Umbilical cord (tissue), 2 donors: Measurements from ENCODE around the gene CHCHD6. TPM values are rescaled to one million over a fixed set of nuclear protein-coding genes. Genes with fewer than 3 reads are reported as not detected.
A peak's percentile ranks its signal among the peaks of the same experiment; 100 is the strongest.

ENCODE experiments used
- DNase-seq: peaks from one replicate; pipeline ENCODE4 v3.0.0-alpha.2; 2015; ENCODE audit warnings: low spot score
- total RNA-seq: library from RNA; depleted of rRNA; stranded (reverse); fragments of >200 nt; gene quantifications from one replicate; pipeline ENCODE4 v1.2.3, GENCODE V29; 2014; ENCODE audit warnings: low replicate concordance; ENCODE audit not compliant: insufficient read depth

The CHCHD6 gene
- total RNA-seq, 1 donor from 2014 or later: 11.8 TPM

- no peak for DNase-seq
These were observed 286.1 kb downstream of the CHCHD6 start for GRCh38 chr3:126990024-126990700.

DNA sequence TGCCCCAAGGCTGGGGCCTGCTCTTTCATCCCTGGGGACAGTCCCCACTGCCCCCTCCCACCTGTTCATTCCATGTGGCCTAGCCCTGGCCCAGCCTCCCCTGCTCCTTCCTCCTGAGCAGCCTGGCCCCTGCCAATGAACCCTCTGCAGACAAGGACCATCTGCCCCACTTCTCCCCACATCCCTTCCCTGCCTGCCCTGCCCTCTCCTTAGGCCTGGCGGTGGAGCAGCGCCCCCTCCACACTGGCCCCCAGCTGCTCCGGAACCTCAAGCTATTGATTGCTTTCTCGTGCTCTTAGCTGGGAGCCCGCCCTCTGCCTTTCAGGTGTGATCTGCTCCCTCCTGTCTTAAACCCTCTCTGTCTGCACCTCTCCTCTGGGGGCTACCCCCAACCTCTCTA lies 286.9 kb downstream of the CHCHD6 start:
- DNase-seq: no peak

DNA sequence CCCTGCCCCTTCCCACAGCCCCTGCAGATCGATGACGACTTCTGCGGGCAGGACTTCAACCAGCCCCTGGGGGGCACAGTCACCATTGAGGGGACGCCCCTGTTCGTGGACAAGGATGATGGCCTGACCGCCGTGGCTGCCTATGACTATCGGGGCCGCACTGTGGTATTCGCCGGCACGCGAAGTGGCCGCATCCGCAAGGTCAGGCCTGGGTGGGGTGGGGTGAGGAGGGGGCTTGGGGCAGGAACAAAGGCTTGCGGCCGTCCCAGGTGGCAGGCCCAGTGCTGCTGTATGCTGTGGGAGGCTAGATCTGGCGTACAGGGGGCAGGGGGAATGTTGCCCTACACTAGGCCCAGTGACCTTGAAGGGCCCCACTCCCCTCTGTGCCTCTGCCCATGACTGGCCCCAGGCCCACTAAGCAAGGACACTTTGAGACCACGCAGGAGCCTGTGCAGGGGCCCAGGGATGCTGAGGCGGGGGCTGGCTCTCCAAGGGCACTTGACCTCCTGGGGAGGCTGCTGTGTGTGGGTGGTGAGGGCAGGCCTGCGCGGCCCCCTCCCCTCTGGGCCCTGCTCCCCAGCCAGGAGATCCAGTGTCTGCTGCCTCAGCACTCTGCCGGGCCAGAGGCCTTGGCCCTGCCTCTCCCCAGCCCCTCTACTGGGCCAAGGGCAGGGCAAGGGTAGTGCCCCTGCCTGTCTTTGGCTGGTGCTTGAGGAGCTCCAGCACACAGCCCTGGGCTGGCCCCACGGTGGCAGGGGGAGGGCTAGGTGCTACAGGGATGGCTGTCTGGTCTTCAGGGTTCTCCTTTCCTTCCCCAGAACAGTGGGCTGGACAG lies 287.5 kb downstream of the CHCHD6 start:
- no peak for DNase-seq

GRCh38 chr3:126992216-126992615 lies 288.2 kb downstream of the CHCHD6 start:
- DNase-seq: no peak

DNA sequence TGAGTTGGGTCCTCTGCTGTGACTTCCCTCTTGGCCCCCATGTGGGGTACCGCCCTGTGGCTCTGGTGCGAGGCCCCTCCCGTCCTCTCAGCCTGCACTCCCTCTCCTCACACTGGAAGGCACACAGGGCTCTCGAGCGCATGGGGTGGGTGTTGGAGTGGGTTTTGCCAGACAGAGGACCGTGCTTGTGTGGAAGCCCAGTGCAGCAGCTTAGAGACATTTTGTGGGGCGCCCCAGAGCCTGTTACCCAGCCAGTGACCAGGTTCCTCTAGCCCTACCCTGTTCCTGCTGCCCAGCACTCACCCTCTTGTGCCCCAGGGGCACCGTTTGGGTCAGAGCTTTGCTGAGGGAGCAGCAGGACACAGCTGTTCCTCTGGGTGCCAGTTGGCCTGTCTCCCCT lies 288.7 kb downstream of the CHCHD6 start:
- DNase-seq: no peak

DNA sequence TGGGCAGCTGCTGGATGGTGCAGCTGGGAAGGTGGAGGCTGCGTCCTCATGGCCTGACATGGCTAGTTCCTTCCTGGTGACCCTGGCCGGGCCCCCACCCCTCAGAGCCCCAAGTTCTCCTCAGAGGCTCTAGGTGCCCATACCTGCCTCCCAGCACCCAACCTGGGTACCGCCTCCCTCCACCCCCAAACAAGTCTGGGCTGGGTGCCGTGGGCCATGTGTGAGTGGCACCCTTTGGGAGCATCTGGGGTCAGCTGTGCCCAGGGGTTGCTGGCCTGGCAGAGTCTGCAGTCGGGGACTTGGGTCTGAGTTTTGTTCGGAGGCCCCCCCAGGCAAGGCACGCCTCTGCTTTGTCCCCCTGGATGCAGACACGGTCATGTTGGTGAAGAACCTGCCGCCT lies 289.4 kb downstream of the CHCHD6 start:
- DNase-seq: no peak

DNA sequence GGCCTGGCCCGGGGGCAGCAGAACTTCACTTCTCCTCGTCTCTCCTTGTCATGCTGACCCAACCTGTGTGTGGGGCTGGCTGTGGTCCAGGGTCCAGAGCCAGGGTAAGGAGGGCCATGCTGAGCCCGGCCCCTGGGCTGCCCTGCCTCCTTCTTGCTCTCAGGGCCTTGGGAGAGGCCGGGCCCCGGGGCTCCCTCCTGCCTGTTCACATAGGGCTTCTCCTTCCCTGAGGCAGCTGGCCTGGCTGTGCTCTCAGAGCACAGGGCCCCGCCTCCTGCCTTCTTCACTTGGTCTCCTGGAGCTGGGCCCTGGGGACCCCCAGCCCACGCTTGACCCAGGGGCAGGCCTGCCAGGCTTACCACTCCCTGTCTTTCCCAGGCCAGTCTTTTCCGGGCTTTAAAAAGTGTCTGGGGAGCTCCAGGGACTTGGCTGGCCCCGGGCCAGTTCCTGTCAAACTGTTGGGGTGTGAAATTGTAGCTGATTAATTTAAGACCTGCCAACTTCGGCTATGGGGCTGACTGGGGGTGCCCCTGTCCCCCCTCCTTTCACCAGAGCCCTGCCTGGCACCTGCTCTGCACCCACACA lies 290.7 kb downstream of the CHCHD6 start:
- DNase-seq: no peak

- DNase-seq: peak; percentile 42
These were observed 291.3 kb downstream of the CHCHD6 start for GRCh38 chr3:126995254-126995780.

GRCh38 chr3:126995926-126996512 lies 292.0 kb downstream of the CHCHD6 start:
- DNase-seq: no peak

GRCh38 chr3:126996905-126997304 lies 292.9 kb downstream of the CHCHD6 start:
- DNase-seq: no peak

DNA sequence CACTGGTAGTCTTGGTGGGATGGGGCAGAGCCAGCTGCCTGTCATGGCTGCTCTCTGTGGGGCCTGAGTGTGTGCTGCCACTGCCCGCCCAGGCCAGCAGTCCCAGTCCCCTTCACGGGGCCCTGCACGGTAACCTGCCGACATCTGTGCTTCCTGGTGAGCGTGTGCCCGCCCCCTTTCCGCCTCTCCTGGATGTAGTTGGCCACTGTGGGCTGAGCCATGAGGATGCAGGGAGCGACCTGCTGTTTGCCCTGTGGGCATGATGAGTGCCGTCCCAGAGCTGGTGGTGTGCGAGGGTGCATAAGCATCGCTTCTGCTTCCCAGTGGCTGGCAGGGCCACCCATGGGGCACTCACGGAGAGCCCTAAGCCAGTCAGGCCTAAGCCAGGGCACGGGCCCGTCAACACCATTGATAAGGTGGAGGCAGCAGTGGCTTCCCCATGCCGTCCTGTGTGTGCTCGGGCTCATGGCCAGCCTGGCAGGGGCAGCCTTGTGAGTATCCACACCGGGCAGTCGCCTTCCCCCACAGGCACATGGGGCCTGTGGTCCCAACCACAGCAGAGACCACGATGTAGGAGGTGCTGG lies 293.5 kb downstream of the CHCHD6 start:
- no peak for DNase-seq

DNA sequence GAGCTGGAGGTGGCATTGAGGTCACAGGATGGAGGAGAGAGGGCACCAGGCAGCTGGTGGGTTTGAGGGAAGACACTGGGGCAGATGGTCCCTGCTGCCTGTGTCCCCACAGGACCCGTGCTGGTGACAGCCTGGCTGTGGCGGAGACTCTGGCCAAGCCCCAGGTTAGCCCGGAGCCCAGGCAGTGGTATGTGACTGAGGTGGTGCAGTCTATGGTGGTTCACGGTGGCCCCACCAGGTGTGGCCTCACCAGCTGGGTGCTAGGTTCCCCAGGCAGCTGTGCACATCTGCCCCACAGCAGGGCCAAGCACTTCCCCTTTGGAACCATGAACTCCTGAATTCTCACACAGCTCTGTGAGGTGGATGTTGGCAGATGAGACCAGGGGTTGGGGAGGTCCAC lies 294.3 kb downstream of the CHCHD6 start:
- no peak for DNase-seq

DNA sequence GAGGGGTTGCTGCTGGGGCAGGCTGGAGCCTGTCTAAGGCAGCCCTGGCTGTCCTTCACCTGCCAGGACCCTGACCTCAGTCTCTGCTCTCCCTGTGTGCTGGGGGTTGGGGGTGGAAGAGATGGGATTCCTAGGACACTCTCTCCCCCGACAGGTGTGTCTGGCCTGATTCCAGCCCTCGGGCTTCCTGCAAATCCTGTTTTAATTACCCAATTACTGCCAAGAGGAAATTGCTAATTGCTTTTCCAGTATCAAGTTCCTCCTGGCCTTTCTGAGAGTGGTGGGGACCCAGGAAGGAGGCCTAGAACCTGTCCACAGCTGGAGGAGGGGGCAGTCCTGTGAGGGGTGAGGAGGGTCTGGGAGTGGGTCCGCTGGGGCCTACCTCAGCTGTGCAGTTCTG lies 294.7 kb downstream of the CHCHD6 start:
- no peak for DNase-seq

- DNase-seq: no peak
These were observed 295.3 kb downstream of the CHCHD6 start for GRCh38 chr3:126999383-126999782.

- DNase-seq: no peak
These were observed 296.1 kb downstream of the CHCHD6 start for GRCh38 chr3:127000119-127000518.

GRCh38 chr3:127000761-127001160 lies 296.7 kb downstream of the CHCHD6 start:
- DNase-seq: no peak

GRCh38 chr3:127001486-127002194 lies 297.6 kb downstream of the CHCHD6 start:
- no peak for DNase-seq

DNA sequence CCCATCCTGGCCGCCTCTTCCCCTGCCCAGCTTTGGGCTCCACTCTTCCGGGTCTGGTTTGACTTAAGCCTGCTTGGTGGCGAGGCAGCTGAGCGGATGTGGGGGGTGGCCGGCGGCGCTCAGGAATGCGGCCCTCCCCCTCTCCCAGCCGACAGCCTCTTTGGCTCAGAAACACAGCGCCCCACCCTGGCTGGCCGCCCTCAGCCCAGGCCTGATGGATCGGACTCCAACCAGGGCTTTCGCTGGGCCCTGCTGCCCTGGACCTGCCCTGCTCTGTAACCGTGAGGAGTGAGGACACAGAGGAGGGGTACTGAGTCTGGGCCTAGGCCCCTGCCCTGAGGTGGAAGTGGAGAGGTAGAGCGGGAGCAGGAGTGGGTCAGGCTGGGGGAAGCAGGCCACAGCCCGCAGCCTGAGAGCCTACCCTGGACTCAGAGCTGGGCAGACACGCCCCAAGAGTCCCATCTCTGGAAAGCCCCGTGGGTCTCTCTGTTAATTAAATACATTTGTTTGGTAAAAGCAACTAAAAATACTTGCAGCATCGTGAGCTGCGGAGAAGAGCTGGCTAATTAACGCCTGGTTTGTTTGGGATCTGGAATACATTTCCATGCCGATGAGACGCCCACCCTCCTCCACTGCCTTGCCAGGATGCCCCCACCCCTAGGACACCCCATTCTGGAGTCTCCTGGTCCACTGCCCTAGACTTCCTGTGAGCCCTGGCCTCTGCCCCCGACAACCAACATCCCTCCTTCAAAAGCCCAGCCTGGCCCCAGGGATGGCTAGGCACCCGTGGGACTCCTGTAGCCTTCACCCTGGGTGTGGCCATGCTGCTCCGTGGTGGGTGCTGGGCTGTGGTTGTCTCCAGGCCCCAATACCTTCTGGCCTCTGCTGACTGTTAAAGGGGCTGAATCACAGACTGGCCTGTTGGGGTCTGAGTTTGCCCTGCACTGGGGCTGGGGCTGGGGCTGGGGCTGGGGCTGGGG lies 298.4 kb downstream of the CHCHD6 start:
- DNase-seq: peak; percentile 88

DNA sequence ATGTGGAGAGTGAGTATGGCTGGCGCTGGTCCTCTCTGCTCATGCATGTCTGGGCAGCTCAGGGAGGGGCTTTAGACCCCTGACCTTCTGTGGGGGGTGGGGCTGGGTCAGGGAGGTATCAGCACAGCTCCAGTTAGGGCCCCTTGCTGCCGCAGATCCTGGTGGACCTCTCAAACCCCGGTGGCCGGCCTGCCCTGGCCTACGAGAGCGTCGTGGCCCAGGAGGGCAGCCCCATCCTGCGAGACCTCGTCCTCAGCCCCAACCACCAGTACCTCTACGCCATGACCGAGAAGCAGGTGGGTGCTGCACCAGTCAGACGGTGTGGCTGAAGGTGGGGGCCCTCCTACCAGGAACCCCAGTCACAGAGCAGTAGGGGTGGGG lies 299.1 kb downstream of the CHCHD6 start:
- DNase-seq: no peak
